Fibroblast of peridontal ligament (primary cell): ENCODE measurements around the gene SIGLEC6.
"Not testable (repeated sequence)": the region's sequence is repeated elsewhere in the genome, so short reads cannot be mapped to it uniquely, and the experiment has no call there.

Experiments
- DNase-seq: peaks from one replicate; pipeline ENCODE4 v3.0.0-alpha.2; 2010; ENCODE audit errors: extremely low read depth

SIGLEC6 gene

DNA sequence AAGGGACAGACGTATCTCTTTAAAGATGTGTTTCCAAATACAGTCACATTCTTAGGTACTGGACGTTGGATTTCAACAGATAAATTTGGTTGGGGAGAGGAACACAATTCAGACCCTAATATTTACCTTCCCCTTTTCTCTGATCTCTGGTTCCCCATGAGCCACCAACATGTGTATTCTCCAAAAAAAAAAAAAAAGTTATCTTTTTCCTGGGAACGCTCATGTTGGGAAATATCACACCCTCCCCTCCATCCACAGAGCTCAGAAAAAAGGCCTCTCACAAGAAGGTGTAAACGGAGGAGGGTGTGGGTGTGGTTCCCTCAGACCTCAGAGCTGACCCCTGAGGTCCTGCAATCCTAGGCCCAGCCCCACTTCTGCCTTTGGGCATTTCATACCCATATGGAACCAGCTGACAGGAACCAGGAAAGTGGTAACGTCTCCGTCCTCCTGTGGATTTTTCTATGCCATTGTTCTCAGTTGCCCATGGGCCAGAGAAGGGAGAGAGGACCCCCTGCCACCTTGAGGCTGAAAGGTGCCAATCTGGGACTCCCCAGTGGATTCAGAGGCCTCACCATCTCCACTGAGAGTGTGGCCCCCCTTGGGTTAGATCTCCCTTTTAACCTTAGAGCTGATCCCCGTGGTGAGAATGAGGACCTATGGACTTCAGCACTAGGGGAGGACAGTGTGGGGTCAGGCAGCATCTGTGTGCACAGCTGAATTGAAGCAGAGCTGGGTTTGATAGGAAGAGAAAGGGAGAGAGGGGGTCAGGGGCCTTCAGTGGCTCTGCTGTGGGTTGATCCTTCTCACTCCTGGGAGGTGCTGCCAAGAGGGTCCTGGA, 21.4 kb downstream of the SIGLEC6 start:
- no peak for DNase-seq

DNA sequence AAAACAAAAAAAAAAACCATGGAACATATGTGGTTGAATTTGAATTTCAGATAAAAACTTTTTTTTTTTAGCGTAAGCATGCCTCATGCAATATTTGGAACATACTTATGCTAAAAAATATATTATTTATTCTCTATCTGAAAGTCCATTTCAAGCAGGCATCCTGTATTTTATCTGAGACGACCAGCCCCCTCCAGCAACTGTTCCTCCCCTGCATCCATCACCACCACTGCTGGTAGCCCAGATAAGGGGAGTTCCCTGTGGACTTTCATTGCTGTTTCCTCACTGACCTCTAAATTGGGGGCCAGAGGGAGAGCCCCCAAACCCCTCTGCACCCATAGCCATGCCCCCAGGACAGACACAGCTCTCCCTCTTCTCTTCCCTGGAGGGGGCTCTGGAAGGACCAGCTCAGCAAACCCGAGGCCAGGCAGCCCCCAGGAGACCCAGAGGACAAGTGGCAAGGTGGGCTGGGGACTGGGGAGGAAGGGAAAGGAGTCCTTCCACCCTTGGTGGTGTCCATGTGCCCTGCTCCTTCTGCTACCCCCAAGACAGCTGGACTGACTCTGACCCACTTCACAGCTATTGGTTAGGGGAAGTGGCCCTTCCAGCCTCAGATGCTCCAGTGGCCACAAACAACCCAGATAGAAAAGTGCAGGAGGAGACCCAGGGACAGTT, 23.3 kb downstream of the SIGLEC6 start:
- no peak for DNase-seq

DNA sequence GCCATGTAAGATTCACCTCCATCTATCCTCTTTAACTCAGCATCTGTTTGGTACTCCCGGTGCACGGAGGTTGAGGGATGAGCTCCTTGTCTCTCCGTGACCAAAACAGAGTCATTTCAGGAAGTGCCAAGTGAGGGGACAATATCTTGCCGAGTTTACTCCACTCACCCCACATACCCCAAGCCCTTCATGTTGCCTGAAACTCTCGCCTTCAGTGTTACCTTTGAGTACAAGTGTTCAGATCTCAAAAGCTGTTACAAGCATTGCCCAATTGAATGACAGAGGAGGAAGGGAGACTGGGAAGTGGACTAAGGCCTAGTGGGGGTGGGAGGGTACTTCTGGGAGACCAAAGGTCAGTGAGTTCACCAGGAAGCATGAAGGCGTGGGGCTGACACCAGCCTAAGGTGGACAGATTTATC, 23.8 kb downstream of the SIGLEC6 start:
- DNase-seq: no peak

DNA sequence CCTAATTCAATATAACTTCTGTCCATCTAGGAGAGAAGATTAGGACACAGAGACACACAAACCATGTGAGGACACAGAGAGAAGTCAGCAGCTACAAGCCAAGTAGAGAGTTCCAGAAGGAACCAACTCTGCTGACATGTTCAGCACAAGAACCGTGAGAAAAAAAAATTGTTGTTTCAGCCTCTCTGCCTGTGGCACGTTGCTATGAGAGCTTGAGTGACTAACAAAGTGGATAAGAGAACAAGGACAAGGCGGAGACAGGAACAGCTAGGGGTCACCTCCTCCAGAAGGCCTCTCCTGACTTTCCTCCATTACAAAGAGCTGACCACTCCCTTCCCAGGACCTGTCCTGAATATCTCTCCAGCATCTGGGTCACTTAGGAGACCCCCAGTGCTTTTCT, 24.3 kb downstream of the SIGLEC6 start:
- DNase-seq: no peak

DNA sequence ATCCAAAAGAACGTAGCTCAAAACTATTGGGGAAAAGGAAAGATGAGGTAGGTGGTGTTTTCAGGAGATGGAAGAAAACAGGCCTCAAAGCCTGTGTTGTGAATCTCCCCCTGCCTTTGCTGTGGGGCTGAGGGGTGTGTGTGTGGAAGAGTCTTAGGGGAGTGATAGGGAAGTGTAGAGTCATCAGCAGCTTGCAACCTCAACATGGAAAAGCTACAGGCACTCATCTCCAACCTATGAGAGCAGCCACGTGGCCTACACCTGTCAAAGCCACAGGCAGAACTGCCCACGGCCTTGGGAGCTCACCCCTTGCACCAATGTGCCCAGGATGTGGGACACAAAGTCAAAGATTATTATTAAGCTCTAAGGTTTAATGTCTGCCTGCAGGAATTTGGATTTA, 25.6 kb downstream of the SIGLEC6 start:
- DNase-seq: no peak

DNA sequence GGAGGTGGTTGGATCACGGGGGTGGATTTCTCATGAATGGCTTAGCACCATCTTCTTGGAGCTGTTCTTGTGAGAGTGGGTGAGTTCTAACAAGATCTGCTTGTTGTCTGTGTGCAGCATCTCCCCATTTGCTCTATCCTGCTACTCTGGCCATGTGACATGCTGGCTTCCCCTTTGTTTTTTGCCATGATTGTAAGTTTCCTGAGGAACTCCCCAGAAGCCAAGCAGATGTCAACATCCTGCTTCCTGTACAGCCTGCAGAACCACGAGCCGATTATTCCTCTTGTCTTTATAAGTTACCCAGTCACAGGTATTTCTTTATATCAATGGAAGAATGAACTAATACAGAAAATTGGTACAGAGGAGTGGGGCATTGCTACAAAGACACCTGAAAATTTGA, 27.6 kb downstream of the SIGLEC6 start:
- DNase-seq: no peak

DNA sequence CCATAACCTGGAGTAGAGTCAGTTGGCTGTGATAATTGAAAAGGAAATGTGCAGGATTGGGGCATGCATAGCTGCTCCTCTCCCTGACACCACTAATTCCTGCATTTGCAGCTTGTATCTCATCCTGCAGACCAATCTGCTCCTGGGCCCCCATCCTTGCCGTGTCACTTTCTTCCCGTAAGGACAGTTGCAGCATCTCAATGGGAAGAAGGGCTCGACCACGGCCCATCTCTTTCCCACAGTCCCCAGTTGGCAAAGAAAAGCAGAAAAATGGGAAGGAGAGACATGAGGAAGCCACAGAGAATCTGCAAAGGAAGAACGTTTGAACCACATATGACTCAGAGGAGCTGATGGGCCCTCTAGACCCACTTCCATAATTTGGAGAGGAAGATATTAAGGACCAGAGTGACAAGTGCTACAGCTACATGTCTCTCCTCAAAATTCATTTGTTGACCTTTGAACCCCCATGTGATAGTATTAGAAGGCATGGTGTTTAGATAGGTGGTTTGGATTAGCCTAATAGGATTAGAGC, 28.1 kb downstream of the SIGLEC6 start:
- no peak for DNase-seq

DNA sequence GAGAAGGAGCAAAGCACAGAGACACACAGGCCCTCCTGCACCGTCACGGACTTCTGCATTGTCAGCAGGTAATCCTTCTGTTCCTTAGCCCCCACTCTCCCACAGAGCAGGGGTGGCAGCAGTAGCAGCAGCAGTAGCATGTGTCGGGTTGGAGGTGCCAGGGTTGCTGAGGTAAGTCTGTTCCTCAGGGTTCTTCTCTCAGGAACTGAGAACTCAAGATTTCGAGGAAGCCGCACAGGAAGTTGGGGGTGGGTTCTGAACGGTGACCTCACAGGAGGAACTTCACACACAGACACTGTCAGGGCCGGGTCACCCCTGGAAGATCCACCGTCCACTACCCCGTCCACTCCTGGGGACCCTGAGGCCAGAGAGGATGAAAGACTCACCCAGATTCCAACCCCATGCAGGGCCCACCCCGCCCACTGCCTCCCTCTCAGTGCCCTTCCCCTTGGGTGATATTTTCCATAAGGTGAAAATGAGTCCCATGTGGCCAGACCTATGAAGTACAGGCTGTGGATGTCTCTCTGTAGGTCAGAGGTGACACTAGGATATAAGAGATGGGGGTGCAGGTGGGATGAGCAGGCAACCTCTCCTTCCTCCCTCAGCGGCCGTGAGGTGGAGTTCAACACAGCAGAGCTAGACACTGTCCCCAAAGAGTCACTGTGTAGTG, 29.7 kb downstream of the SIGLEC6 start, which contains the start of gene SIGLEC12:
Gene SIGLEC12, minus strand, starts transcription at position 207 of the 670 bp plus-strand sequence. Its CDS starts 67 bp downstream, at position 140.
- no peak for DNase-seq

DNA sequence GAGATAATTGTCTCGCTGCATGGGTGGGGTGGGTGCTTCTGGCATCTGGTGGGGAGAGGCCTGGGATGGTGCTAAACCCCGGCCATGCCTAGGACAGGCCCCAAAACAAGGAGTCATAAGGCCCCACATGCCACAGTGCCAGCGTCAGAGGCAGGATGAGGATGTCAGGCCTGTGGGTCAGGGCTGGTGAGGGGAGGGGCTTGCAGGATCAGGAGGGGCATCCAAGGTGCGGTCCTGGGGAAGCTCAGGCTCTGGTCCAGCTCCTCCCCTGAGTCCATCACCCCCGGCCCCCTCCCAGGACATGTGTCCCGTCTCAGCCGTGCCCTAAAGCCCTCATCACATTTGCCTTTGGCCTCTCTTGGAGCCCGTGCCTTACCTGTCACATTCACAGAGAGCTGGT, 30.5 kb downstream of the SIGLEC6 start:
- not testable (repeated sequence) for DNase-seq

DNA sequence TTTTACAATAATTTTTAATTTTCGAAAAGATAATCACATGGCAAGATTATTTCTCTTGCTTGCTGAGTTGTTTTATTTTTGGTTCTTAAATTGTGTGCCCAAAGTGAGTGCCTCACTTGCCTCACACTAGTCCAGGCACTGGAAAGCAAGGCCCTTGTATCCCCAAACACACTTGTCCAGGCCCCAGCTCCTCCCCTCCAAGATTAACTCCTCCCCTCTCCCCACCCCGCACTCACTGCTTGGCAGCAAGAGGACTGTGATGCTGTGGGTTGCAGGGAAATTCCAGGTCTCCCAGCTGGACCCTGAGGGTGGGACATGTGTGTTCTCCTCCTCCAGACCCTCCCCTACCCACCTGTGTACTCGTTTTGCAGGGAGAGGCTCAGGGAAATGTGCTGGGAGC, 33.8 kb downstream of the SIGLEC6 start:
- no peak for DNase-seq

DNA sequence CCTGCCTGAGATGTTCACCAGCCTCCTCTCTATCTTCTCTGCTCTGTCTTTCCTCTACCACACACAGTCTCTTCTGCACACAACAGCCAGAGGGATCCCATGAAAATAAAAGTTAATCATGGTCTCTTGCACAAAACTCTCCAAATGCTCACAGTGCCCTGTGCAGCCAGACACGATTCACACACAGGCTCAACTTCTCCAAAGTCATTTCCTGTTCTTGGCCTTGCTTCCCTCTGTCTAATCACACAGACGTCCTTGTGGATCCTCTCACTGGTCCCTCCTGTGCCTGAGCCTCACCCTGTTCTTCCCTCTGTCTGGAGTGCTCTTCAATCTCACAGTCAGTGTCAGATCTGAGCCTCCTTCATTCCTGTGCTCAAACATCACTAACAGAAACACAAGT, 37.7 kb downstream of the SIGLEC6 start:
- DNase-seq: no peak

DNA sequence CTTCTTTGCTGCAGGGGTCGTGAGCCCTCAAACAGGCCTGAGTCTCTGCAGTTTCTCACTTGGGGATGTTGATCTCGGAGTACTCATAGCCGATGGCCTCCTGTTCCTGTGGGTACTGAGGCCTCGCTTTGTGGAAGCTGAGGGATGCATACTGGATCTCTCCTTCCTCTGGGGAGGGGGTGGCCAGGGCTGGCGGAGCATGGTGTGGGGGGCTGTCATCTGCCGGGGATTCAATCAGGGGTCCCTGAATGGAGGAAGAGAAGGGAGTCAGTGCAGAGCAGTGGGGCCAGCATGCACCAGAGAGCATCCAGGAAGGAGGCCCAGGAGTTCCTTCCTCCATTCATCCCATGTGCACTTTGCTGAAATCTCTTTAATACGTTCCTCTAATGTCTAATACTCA, 39.9 kb downstream of the SIGLEC6 start:
- DNase-seq: no peak

DNA sequence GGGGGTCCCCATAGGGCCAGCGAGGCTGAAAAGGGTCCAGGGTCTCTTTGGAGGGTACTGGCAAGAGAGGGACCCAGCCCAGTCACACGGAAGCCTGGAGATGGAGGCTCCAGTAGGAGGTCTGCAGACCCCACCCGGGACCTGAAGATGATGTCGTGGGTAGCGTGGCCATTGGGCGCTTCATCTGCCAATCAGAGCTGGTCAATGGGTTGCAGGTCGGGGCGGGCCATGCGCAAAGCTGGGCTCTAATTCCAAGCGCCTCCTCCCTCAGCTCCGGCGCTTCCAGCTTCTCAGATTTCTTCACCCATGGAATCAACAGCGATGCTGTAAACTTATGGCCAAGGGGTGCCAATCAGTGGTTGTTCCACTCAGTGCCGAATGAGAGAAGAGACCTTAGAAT, 40.8 kb downstream of the SIGLEC6 start:
- DNase-seq: no peak

DNA sequence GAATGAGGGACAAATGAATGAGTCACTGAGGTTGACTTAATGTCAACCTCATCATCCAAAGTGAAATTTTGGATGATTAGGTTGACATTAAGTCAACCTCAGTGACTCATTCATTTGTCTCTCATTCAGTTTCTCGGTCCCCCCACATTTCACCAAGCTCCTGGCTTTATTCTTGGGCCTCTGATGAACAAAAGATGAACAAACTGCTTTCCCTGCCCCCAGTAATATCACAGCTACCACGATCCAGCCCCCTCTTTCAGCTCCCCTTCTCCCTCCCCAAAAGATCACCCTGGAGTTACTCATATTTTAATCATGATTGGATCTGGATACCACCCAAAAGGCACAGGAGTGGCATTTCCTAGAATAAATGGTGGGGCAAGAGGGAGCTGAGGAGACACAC, 42.4 kb downstream of the SIGLEC6 start:
- no peak for DNase-seq

DNA sequence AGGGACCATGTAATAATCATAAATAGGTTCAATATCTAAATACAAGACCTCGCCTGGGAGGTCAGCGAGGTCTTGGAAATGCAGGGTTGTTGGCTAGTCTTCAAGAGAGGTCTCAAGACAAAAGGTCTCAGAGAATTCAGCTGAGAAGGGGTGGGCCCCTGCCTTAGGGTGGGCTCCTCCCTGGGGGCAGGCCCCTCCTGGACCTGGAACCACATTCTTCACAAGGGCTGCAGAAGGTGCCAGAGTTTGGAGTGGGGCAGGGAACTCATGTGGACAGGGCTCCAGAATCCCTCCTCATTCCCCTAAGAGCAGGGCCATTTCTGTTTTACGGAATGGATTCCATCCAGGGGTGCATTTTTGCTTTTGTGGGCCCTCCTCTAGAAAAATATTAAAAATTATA, 43.0 kb downstream of the SIGLEC6 start:
- no peak for DNase-seq

DNA sequence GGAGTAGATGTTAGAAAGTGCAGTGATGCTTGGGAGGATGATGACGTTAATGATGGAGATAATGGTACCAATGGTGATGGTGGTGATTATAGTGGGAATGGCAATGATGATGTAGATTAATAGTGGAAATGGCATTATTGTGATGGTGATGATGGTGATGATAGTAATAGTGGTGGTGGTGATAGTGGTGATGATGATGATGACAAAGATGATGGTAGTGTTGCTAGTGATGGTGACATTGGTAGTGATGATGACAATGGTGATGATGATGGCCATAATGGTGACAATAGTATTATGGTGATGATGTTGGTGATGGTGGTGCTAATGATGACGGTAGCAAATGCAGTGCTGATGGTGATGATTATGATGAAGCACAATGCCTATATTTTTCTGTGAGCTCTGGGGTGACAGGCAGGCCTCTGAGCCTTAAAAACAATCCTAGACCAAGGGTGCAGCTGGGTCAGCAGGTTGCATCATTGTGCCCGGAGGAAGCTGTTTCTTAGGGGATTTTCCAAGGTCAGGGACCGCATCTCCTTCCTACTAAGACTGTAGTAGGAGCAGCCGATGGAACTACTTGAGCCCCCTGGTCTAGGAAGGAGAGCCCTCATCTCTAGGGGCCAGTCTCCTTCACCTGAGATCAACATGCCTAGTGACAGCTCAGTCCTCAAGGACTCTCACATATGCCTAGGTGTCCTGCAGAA, 45.4 kb downstream of the SIGLEC6 start:
- no peak for DNase-seq

DNA sequence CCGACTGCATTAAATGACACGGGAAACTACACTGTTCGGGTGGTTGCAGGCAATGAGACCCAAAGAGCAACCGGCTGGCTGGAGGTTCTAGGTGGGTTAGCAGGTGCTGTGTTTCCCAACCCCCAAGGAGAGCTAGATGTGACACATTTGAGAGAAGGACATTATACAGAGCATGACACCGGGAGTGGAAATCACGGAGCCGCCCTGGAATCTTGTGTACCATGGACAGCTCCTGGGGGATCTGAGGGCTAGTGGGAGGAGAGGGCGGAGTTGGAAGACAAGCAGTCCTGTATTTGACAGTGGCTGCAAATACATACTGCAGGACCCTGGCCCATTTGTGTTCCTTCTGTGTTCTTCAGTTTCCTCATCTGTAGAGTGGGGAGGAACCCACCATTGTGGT, 50.9 kb downstream of the SIGLEC6 start:
- DNase-seq: no peak

DNA sequence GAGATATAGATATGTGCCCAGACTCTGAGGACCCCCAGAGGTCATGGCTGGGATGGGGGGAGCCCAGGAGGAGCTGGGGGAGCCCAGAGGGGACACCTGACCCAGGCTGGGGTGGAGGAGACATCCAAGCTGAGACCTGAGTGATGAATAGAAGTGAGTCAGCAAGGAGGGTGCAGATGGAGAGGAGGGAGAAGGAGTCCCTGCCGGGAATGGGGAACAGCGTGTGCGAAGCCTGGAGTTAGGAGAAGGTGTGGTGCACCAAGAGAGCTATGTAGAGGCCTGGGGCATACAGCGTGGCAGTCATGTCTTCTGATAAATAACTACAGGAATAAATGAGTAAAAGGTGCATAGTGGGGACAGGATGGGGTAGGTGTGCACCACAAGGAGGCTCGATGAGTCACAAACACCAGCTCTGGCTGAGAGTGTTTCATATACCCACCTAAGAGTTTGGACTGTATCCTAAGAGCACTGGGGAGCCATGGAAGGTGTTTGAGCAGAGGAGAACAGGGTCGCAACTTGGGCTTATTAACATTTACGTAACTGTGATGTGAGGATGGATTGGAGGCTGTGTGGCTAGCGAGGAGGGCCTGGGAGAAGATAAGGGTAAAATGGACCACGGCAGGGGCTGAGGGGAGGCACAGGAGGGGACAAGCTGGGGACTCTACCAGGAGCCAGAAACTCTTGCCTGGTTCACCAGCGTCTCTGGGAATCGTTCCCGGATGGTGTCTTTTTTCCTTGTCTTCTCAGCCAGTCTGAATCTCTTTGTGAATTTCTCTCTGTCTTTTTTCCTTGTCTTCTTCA, 51.7 kb downstream of the SIGLEC6 start:
- no peak for DNase-seq

DNA sequence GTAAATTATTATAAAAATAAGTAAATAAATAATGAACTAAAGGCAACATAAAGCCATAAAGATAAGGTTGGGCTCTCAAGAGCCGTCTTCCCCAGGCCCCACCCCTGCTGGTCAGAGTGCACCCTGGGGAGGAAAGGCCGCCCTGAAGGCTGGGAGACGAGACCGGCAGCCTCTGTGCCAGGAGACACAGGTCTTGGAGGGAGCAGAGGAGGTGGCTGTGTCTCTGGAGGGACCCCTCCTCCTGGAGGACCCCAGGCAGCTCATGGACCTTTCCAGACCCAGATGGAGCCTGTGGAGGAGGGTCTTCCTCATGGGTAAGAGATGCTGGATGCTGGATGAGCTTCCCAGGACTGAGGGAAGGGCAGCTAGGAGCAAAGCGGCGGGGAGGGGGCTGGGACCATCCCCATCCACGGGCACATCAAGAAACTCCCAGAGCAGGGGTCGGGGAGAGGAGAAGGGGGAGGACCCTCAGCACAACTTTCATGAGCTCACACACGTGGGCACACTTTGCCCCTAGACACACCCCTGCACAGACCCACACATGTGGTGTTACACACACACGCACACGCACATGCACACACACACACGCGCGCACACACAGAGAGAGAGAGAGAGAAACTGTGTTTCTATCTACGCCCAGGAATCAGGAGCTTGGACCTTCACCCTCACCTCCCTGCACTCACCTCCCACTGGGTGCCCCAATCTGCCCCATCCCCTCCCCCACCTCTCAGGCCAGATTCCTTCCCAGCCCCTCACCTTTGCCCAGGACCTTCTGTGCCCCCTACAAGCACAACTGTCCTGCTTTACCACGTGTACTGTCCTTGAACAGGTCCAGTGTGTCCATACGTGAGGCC, 52.9 kb downstream of the SIGLEC6 start, which contains the start of gene CEACAM18:
Gene CEACAM18, plus strand, starts transcription at position 159 of the 854 bp plus-strand sequence.
- DNase-seq: no peak

DNA sequence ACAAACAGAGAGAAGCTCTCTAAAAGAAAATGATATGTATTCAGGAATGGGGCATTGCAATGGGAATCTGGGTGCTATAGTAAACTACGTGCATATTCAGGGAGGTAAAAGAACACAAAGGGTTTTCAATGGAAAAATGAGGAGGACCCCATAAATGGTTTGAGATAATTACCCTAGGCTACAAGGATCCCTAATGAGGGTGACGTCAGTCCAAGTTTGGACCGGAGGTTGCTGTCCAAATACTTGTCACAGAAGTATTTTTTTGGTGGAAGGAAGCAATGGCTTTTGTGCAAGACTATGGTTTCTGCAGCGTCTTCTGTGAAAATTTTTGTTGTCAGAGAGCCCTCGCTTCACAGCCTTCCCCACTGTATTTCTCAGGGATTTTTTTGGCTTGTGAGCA, 54.1 kb downstream of the SIGLEC6 start:
- no peak for DNase-seq
